ENCODE data around the gene CDK5RAP3.

The CDK5RAP3 gene

GRCh38 chr17:47948706-47949196 is 22.2 kb upstream of the CDK5RAP3 start:
- no peak for DNase-seq (ENCODE audit: low read depth in 3 of 3)

GRCh38 chr17:47949197-47949759 is 21.6 kb upstream of the CDK5RAP3 start:
- DNase-seq (ENCODE audit: low read depth in 3 of 3): peak; percentile 60 to 68 (median 60)

DNA sequence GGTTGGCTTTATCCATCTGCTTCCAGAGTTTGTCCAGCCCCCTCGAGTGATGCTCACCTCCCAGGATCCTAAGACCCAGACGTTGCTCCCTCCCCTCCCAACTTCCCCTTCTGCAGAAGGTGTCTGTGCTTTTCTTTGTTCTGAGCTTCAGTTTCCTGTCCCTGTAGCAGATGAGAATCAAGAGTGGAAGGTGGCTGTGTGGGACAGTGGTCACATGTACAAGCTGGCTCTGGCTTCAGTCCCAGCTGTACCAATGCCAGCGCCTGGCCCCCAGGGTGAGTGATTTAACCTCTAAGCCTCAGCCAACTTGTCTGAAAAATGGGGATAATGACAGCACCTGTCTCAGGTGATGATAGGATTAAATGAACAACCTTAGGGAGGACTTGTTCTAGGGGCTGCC is 21.0 kb upstream of the CDK5RAP3 start:
- DNase-seq (ENCODE audit: low read depth in 3 of 3): no peak

DNA sequence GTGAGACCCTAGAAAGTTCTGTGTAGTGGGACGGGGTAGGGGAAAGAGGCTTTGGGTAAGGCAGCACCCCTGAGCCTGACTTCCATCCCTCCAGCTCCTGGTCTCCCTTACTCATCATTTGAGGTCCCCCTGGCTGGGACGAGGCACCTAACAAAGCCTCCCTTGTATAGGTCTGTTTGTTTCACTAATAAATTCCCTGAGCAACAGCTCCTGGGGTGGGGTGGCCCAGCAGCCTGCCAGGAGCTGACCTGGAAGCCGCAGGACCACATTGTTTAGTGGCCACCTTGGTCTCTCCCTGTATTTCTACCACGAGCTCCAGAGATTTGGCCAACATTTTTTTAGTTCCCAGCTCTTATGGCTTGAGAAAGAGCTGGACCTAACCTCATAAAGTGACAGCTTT is 20.5 kb upstream of the CDK5RAP3 start:
- DNase-seq (ENCODE audit: low read depth in 3 of 3): no peak

DNA sequence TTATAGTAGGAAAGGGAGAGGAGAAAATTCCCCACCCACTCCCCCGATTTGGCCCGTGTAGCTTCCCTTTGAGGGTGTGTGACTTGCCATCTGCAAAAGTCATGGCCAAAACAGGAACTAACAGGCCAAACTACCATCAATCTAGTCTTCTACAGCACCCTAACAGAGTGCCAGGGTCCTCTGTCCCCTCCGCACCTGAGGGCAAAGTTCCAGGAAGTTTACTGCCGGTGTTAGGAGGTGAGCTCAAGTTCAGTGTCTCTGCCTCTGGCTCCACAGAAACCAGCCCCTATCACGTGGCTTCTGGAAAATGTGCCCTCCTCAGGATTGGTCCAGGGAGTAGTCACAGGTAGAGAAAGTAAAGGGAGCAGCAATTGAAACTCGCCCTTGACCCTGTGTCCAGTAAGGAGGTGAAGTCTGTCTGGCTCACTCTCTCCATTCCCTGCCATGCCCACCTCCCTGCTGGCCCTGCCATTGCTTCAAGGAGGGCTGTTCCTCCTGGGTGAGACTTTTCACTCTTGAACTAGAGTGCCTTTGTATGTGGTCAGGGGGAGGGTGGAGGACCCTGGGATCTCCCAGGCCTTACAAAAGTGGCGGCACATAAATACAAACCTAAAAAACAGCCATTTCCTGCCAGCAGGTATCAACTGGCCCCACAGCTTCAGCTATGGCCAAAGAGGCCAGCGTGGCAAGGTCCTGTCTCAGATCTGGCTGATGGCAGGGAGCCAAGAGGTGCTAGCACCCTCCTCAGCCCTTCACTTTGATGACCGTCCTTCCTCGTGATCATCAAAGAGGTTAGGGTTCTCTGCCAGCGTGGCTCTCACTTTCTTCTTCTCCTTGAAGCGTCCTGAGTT is 18.5 kb upstream of the CDK5RAP3 start:
- DNase-seq (ENCODE audit: low read depth in 3 of 3): no peak

DNA sequence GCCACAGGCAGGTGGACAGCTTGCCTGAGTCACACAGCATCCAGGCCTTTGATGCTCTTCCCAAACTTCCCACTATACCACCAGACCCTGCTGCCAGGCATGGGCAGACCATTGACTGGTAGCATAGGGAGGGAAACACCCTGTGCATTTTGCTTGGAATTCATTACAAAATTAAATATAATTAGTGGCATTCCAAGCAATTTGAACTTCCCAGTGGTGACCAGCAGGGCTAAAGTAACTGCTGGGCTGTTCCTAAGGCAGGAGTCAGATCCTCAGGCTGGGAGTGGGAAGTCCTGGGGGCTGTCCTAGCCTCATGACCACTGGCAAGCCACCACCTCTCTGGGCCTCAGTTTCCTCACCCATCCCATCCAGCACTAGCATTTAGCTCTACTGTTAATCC is 17.0 kb upstream of the CDK5RAP3 start:
- DNase-seq (ENCODE audit: low read depth in 3 of 3): no peak

DNA sequence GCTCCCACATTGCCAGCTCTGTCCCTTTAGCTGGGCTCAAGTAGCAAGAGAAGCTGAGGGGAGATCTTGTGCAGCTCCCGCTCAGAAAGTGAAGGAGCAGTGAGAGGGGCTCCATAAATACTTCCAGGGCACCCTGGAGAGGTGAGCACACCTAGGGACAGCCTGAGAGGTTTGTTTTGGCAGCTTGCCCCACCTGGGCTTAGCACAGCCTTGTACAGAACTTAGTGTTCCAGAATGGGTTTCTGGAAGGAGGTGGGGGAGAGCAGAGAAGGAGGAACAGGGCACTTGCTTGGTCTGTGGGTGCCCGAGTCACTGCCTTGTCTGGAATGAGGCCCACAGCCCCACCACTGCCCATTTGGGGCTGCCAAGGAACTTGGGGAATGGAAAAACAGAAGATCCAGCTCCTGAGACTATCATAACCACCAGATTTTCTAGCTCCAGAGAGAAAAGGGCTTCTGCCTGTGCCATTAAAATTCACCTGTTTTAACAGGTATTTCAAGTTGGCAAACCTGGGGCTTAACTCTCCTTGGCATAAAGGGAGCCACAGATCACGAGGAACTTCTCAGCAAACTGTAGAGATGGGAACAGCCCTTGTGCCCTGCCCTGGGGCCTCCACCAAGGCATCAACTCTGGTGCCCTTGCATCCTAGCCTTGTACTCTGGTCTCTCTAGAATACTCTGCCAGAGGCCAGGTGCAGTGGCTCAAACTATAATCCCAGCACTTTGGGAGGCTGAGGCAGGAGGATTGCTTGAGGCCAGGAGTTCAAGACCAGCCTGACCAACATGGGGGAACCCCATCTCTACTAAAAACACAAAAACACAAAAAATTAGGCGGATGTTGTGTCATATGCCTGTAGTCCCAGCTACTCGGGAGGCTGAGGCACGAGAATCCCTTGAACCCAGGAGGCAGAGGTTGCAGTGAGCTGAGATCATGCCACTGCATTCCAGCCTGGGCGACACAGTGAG is 15.1 kb upstream of the CDK5RAP3 start:
- no peak for DNase-seq (ENCODE audit: low read depth in 3 of 3)

DNA sequence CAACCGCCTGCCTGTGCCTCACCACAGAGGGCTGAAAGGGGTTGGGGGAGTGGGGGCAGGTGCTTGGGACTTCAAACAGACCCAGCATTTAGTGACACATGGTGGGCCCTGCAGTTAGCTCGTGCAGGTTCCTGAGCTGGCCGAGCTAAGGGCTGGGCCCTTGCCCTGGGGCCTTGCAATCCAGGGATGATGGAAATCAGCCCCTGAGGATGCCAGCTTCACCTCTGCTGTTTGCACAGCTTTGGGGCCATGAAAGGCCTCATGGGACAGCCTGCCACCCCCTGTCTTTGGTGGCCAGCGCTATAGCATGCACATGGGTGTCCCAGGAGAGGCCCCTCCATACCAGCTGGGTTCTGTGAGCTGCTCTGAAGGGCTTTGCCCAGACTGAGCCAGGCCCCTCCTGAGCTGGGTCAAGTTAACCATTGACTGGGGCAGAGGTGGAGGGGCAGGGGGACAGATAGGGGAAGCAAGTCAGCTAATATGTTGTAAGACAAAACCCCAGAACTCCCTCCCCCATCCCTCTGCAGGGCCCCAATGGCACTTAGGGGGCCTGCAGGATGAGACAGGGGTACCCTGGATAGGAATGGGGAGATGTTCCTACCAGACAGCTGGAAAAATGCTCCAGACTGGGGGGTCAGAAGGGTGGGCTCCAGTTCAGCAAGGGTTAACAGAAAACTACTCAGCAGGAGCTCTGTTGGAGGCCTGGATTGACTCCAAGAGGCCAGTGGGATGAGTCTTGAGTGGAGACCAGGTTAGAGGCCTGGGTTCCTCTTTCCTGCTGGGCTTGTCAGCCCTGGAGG is 13.9 kb upstream of the CDK5RAP3 start:
- no peak for DNase-seq (ENCODE audit: low read depth in 3 of 3)

- no peak for DNase-seq (ENCODE audit: low read depth in 3 of 3)
These were observed 13.1 kb upstream of the CDK5RAP3 start, which contains the start of gene PRR15L for GRCh38 chr17:47957591-47958490. TSS of gene PRR15L (minus strand) at chr17:47957883. CDS start at chr17:47953234, 4,649 bp downstream.

DNA sequence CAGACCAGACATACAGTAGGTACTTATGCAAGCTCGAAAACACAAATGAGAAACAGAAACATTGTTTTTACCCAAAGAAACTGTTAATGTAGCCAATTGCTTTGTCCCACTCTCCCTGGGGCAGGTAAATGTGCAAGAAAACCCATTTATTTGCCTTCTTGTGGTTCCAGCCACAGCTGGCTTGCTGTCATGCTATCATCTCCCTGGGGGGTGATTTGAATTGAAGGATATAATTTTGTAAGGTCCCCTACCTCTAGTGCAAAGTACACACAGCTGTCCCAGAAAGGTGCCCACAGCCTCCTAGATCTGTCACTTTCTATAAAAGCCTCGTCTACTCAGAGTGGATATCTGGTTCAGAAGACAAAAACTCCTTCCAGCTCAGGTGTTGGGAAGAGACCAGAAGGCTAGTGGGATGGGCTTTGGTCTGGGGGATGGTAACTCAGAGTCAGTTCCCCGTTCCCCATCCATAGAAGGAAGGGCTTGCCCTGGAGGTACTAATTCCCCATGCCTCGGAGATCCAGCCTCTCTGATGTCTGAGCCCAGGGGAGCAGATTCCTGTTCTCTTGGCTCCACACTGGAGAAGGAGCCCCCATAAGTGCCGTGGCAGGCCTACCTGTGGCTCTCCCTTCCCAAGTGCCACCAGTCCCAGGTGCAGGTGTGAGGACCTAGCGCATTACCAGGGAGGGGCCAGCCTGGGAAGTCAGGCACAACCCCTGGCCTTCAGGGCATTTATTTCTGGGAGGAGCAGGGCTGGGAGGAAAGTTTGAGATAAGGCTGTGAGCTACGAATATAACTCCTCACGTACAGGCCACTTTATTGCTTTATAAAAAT is 10.9 kb upstream of the CDK5RAP3 start:
- no peak for DNase-seq (ENCODE audit: low read depth in 3 of 3)

DNA sequence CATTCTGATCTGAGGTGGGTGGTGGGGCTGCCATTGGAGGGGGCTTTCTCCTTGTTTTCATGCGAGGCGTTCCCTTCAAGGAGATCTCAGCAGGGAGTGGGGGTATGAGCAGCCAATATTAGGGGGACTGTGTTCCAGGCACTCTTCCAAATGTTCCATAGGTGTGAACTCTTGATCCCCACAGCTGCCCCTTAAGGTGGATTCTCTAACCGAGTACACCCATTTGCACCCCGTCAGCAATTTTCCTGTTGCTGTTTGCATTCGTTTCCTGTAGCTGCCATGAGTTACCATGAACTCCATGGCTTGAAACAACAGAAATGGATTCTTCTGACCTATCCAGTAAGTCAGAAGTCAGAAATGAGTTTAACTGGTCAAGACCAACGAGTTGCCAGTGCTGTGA is 9.5 kb upstream of the CDK5RAP3 start:
- DNase-seq (ENCODE audit: low read depth in 3 of 3): no peak

DNA sequence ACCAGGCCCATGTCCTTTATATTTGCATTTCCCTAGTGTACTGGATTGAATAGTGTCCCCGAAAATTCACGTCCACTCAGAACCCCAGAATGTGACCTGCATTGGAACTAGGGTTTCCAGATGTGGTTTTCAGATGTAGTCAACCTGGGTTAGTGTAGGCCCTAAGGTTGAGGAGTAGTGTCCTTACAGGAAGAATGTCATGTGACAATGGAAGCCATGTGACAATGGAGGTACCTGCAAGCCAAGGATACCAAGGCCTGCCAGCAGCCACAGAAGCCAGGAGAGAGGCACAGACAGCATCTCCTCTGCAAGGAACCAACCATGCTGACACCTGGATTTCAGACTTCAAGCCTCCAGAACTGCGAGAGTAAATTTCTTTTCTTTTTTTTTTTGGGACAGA is 8.0 kb upstream of the CDK5RAP3 start:
- no peak for DNase-seq (ENCODE audit: low read depth in 3 of 3)

DNA sequence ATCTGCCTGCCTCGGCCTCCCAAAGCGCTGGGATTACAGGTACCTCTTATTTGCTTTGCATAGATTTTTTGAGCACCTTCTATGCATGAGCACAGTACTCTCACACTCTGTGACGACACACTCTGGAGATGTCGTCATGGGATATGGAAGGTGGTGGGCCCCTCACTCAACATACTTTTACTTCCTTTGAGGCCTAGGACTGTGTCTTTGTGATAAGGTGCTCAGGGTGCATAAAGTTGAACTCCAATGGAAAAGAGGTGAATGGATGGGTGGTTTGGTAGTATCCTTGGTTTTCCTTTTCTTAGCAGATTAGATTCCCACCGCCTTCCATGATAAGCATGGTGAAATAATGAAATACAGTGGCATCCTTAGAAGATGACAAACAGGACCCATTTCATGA is 6.1 kb upstream of the CDK5RAP3 start:
- DNase-seq (ENCODE audit: low read depth in 3 of 3): no peak

- DNase-seq (ENCODE audit: low read depth in 3 of 3): no peak
These were observed 4.8 kb upstream of the CDK5RAP3 start for GRCh38 chr17:47966079-47966519.

- no peak for DNase-seq (ENCODE audit: low read depth in 3 of 3)
These were observed 3.2 kb upstream of the CDK5RAP3 start for GRCh38 chr17:47967607-47968252.

- DNase-seq (ENCODE audit: low read depth in 3 of 3): no peak
These were observed 2.1 kb upstream of the CDK5RAP3 start for GRCh38 chr17:47968836-47969235.

GRCh38 chr17:47969930-47970724 is 786 bp upstream of the CDK5RAP3 start:
- DNase-seq (ENCODE audit: low read depth in 3 of 3): no peak

DNA sequence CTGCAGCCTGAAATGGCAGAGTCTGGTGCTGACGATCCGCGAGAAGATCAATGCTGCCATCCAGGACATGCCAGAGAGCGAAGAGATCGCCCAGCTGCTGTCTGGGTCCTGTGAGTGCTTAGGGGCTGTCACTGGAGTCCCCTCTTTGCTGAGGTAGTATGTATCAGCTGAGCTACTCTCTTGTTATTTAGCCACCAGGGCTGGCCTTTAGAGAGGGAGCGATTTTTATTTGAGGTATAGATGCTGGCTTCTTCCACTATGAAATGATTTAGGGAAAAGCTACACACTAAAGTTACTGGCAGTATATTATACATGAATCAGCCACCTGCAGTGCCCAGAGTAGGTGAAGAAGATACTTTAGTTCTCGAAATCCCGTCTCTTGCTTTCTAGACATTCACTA is 2.6 kb downstream of the CDK5RAP3 start:
- no peak for DNase-seq (ENCODE audit: low read depth in 3 of 3)
